GM12865 (cell line): Measurements from ENCODE around the gene HYAL3.
"Not testable (repeated sequence)": the region's sequence is repeated elsewhere in the genome, so short reads cannot be mapped to it uniquely, and the experiment has no call there.

ENCODE experiments used
- DNase-seq: peaks from one replicate; pipeline ENCODE4 v3.0.0; 2010; ENCODE audit warnings: low read depth
- H3K4me3 ChIP-seq: 2 replicates; pipeline ENCODE4 v1.5.1; 2011; ENCODE audit warnings: mild to moderate bottlenecking, low read depth, low read length, control low read depth
- TF ChIP-seq, protein P1 (sequence below): IDR thresholded peaks from 2 replicates; pipeline ENCODE4 v1.5.1; 2011; ENCODE audit warnings: low read length, control low read depth, low read depth, inconsistent platforms; ENCODE audit not compliant: insufficient read depth; ENCODE audit errors: missing control alignments

The HYAL3 gene

DNA sequence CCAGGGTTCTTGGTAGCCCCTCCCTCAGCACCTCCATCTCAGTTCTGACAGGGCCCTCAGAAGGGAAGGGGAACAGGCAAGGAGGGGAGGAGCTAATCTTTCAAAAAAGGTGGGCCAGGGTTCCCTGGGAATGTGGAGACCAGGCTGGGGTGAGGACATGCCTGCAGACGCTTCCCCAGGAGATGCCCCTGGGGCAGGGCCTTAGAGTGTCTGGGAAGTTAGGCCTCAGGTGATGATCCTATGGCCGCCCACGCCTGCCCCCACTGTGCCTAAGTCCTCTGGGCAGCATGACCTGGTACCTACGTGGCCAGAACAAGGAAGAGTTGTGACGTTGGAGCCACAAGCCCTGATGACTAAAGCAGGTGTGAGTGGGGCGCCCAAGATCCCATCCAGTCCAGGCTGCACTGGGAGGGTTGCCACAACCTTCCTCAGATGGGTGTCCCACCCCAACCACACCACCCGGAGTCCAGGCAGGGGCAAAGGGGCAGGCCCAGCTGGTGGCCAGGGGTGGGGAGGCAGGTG is 34.2 kb downstream of the HYAL3 start:
- DNase-seq: no peak
- TF ChIP-seq, protein P1, sequence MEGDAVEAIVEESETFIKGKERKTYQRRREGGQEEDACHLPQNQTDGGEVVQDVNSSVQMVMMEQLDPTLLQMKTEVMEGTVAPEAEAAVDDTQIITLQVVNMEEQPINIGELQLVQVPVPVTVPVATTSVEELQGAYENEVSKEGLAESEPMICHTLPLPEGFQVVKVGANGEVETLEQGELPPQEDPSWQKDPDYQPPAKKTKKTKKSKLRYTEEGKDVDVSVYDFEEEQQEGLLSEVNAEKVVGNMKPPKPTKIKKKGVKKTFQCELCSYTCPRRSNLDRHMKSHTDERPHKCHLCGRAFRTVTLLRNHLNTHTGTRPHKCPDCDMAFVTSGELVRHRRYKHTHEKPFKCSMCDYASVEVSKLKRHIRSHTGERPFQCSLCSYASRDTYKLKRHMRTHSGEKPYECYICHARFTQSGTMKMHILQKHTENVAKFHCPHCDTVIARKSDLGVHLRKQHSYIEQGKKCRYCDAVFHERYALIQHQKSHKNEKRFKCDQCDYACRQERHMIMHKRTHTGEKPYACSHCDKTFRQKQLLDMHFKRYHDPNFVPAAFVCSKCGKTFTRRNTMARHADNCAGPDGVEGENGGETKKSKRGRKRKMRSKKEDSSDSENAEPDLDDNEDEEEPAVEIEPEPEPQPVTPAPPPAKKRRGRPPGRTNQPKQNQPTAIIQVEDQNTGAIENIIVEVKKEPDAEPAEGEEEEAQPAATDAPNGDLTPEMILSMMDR: no peak
- H3K4me3 ChIP-seq: no peak overlapping the region

DNA sequence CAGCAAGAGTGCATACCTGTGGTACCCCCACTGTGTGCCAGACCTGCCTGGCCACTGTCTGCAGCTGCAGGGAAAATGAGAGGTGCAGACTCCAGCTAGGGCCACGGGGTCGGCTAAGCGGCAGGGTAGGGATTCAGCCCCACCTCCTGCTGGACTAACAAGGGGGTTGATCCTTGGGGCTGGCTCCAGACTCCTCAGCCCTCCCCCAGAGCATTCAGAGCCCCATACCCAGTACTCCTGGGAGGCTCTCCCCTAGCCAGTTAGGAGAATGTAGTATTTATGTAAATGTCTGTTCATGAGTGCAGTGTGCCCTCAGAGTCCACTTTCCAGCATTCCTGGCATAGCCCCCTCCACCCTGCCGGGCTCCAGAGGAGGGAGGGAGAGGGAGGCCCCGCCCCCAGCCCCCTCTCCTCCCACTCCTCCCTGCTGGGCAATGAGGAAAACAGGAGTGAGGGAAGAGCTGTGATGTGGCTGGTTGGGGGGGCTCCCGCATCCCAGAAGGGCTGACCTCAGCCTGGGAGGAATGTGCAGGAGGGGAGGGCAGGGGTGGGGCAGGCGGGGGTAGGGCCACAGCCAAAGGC is 34.7 kb downstream of the HYAL3 start:
- DNase-seq: no peak
- H3K4me3 ChIP-seq: no peak overlapping the region
- TF ChIP-seq, protein P1: no peak

DNA sequence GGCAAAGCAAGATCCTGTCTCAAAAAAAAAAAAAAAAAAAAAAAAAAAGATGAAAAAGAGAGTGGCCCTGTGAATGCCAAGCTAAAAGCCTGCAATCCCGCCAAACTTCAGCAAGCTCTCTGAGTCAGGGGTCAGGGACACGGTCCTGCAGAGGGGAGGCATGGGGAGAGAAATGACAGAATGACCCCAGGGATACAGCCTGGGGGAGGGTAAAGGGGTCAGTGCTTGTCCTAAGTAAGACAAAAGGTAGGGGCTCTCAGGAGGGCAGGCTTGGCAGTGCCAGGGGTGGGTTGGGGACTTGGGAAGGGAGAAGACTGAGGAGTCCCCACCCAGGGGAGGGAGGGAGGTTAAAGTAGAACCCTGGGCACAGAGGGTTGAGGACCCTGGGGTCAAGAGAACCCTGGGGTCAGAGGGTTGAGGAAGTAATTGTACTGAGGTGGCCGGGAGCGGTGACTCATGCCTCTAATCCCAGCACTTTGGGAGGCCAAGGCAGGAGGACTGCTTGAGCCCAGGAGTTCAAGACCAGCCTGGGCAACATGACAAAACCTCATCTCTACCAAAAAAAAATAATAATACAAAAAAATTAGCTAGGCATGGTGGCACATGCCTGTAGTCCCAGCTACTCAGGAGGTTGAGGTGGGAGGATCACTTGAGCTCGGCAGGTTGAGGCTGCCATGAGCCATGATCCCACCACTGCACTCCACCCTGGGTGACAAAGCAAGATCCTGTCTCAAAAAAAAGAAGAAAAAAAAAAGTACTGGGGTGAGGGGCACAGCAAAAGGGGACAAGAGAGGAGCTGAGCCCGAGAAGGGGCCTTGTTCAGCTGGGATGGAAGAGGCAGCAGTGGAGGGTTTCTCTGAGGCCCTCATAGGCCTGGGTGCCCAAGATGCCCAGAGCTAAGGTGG is 35.5 kb downstream of the HYAL3 start:
- no peak overlapping the region for H3K4me3 ChIP-seq
- TF ChIP-seq, protein P1: no peak
- DNase-seq: no peak

DNA sequence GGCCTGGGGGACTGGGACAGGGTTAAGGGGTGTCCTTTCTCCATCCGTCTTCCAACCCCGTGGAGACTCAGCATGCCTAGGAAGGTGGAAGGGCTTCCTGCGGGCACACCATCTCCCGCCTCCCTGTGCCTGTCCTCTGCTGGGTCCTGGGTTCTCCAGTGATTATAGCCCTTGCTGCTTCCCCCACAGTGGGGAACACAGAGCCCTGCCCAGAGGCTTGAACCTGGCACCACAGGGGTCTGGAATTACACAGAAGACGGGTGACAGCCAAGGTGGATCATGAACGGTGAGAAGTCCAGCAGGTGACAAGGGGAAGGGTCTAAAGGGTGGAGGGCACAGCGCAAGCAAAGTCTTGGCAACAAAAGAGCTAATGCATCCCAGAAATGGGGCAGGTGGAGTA is 36.4 kb downstream of the HYAL3 start:
- DNase-seq: no peak
- TF ChIP-seq, protein P1: no peak
- no peak overlapping the region for H3K4me3 ChIP-seq

DNA sequence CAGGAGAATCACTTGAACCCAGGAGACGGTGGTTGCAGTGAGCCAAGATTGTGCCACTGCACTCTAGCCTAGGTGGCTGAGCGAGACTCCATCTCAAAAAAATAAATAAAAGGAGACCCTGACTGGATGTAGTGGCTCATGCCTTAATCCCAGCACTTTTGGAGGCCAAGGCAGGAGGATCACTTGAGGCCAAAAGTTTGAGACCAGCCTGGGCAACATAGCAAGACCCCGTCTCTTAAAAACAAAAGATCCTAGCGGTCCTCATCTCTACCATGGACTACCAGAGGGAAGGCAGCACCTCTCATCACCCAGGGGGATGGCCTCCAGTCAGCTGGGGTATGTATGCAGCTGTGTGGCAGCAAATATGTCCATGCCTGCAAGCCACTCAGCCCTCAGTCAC is 37.0 kb downstream of the HYAL3 start:
- DNase-seq, H3K4me3 ChIP-seq: not testable (repeated sequence)

DNA sequence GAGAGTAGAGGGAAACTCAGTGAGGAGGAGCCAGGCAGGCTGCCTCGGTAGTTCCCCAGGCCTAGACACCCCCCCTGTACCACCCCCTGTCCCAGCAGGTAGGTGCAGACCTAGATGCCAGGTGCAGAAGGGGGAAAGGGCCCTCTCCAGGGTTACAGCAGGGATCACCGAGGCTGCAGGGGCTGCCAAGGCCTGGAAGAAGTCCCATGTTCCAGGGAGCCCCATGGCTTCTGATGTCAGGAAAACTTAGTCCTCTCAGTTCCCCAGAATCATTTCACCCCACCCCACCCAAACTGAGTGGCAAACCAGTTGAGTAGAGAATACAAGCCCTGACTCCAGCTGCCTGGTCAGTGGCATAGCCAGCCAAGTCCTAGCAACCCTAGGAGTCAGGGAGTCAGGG is 37.7 kb downstream of the HYAL3 start:
- H3K4me3 ChIP-seq: no peak overlapping the region
- no peak for DNase-seq
- TF ChIP-seq, protein P1: no peak

DNA sequence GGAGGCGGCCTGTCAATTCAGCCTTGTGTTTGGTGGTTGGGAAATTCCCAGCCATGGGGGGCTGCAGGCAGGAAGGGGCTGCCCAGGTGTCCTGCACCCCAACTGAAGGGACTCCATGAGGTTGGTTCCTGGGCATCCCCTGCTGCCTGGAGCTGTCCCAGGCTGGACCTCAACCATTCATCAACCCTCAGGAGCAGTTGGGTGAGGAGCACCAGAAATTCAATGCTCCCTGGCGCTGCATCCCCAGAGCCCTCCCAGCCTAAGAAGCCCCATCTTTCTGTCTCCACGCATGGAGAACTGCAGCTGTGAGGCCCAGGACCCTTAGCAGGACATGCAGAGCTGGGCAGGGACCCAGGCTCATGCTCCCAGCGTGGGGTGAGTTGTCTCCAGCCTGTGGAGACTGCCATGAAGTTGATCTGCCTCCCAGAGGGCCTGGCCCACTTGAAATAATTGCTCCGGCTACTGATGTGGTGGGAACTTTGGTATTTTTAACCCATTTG is 38.2 kb downstream of the HYAL3 start:
- no peak for DNase-seq
- no peak overlapping the region for H3K4me3 ChIP-seq
- TF ChIP-seq, protein P1: no peak
